ENCODE measurements around the gene PCNX3.
A peak's percentile ranks its signal among the peaks of the same experiment; 100 is the strongest.
"Not testable (repeated sequence)": the region's sequence is repeated elsewhere in the genome, so short reads cannot be mapped to it uniquely, and the experiment has no call there.

Gene PCNX3

DNA sequence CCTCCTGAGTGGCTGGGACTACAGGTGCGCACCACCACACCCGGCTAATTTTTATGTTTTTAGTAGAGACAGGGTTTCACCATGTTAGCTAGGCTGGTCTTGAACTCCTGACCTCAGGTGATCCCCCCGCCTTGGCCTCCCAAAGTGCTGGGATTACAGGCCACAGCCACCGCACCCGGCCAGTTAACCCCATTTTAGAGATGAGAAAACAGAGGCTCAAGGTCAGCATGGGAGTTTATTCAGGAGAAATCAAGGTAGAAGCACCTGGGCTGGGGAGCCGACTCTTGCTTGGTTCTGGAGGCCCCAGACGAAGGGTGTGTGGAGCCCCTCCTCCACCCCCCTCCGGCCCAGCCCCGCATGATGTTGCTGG is 23.6 kb downstream of the PCNX3 start:
- H3K27me3 Mint-ChIP-seq; intact Hi-C loops (cut with micrococcal nuclease): not testable (repeated sequence)

DNA sequence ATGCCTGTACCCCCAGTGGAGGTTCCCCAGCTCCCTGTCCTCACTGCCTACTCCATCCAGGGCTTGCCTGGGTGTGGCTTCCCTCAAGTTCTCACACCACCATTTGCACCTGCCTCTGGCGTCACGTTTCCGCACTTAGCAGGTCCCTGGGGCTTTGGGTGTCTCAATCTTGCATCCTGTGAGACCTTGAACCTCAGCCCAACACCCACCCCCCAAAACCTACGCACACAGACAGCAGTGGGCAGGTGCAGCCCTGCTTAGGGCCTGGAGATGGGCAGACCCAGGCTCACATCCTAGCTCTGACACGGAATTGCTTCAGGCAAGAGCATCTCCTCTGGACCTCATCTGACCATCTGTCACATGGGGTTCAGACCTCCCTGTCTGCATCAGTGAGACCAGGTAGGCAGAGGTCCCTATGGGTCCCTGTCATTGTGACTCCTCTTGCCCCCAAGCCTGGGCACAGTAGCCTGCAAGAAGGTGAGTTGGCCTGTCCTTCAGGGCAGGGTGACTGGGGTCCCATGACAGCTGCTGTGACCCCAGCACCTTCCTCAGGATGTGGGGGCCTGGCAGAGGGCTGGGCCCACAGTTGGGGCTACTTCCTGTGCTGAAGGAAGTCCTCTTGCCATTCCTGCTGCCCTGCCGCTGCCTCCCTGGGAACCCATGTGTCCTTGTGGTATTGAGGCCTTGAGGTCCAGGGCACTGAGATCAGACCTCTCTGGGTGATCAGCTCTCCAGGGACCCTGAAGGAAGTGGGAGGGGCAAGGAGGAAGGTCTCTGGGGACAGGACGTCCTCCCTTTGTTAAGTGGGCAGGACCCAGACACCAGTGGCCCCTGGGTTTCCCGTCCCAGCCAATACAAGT is 24.3 kb downstream of the PCNX3 start:
- H3K4me3 Mint-ChIP-seq: peak overlapping the region; percentile 98
- H3K27me3 Mint-ChIP-seq: no peaks in the 10 kb centered on the region
- intact Hi-C loops (cut with micrococcal nuclease): loop anchor here (1.0 kb wide), 1 partner anchor 12 kb away; no protein-coding TSS in a partner anchor
- H3K27ac Mint-ChIP-seq: peak overlapping the region; percentile 94
- H3K9me3 Mint-ChIP-seq: no peaks in the 10 kb centered on the region
- H3K4me1 Mint-ChIP-seq (ENCODE audit: low read depth): peaks cover 70% of the 10 kb centered on the region
- peaks cover 87% of the 10 kb centered on the region for H3K36me3 Mint-ChIP-seq (ENCODE audit: low read depth)

More for the DNA sequence above, 23.6 kb downstream of the PCNX3 start:
- Mint-ChIP-seq H3K36me3 (ENCODE audit: low read depth) (peaks cover 87% of the 10 kb centered on the region), H3K4me1 (ENCODE audit: low read depth) (peaks cover 68% of the 10 kb centered on the region), H3K4me3 (peak overlapping the region; percentile 98), H3K27ac (peak overlapping the region; percentile 94)
- not testable (repeated sequence) for H3K9me3 Mint-ChIP-seq

DNA sequence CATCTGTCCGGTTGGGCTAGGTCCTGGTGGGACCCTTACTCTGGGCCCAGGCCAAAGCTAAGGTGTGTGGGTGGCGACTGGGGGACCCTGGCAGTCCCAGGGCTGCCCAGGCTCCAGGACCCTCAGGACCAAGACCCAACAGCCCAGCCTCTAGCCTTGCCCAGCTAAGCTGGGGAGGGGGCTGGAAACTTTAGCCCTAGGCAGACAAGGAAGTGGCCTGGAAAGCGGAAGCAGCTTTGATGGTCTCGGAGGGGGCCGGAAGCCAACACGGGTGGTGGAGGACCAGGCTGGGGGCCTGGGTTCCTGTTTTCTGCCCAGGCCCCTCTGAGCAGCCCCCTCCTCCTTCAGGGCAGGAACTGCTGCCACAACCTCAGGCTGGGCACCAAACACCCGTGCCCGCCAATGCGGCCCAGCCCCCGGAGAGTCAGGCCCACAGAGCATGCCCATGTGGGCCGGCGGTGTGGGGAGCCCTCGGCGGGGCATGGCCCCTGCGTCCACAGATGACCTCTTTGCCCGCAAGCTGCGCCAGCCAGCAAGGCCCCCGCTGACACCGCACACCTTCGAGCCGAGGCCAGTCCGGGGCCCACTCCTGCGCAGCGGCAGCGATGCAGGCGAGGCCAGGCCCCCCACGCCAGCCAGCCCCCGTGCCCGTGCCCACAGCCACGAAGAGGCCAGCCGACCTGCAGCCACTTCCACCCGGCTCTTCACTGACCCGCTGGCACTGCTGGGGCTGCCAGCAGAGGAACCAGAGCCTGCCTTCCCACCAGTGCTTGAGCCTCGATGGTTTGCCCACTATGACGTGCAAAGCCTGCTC is 25.1 kb downstream of the PCNX3 start:
- Mint-ChIP-seq H3K4me1 (ENCODE audit: low read depth) (peaks cover 70% of the 10 kb centered on the region), H3K4me3 (peak overlapping the region; percentile 98), H3K27me3 (no peaks in the 10 kb centered on the region), H3K36me3 (ENCODE audit: low read depth) (peaks cover 87% of the 10 kb centered on the region), H3K9me3 (no peaks in the 10 kb centered on the region), H3K27ac (peak overlapping the region; percentile 94)
- intact Hi-C loops (cut with micrococcal nuclease): loop anchor here (1.0 kb wide), 1 partner anchor 12 kb away; no protein-coding TSS in a partner anchor

- Mint-ChIP-seq H3K4me1 (ENCODE audit: low read depth) (peaks cover 70% of the 10 kb centered on the region), H3K4me3 (peak overlapping the region; percentile 98), H3K27ac (peak overlapping the region; percentile 94), H3K36me3 (ENCODE audit: low read depth) (peaks cover 87% of the 10 kb centered on the region), H3K27me3 (no peaks in the 10 kb centered on the region), H3K9me3 (no peaks in the 10 kb centered on the region)
- intact Hi-C loops (cut with micrococcal nuclease): no loop called here
Measured at GRCh38 chr11:65641297-65642013, 25.9 kb downstream of the PCNX3 start.

DNA sequence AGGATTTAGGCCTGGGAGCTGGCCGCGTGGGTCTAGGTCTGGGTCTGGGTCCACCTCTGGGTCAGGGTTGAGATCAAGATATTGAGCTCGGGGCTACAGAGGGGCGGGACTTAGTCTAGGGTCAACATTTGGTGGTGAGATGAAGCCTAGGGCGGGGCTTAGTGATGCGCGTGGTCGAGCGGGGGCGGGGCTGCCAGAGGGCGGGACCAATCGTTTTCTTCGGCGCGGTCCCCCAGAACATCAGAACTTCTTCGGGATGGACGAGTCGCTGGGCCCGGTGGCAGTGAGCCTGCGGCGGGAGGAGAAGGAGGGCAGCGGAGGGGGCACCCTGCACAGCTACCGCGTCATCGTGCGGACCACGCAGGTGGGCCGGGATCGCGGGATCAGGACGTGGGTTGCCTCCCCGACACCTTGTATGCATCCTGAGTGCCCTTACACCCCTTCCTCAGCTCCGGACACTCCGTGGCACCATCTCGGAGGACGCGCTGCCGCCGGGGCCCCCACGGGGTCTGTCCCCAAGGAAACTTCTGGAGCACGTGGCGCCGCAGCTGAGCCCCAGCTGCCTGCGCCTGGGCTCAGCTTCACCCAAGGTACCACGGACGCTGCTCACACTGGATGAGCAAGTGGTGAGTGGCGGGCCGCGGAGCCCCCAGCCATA is 26.6 kb downstream of the PCNX3 start:
- Mint-ChIP-seq H3K36me3 (ENCODE audit: low read depth) (peaks cover 87% of the 10 kb centered on the region), H3K9me3 (no peaks in the 10 kb centered on the region)

DNA sequence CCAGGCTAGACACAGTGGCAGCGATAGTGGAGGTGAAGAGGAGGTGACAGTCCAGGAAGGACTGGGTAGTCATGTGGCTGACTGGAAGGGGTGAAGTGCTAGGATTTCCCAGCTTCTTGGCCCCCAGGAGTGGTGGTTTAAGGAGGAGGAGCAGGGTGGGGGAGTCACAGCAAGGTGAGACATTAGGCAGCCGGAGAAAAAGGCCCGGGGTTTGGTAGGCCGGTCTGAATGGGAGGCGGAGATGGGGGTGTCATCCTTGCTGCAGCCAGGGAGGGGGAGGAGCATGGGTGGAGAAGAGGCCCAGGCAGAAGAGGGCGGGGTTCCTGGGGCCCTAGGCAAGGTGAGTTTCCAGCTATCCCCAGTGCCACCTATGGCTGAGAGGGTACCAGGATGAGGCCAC is 28.4 kb downstream of the PCNX3 start:
- H3K9me3 Mint-ChIP-seq: no peaks in the 10 kb centered on the region
- peaks cover 90% of the 10 kb centered on the region for H3K36me3 Mint-ChIP-seq (ENCODE audit: low read depth)
- peaks cover 57% of the 10 kb centered on the region for H3K4me1 Mint-ChIP-seq (ENCODE audit: low read depth)
- no peak overlapping the region for H3K4me3 Mint-ChIP-seq
- intact Hi-C loops (cut with micrococcal nuclease): no loop called here
- peak overlapping the region; percentile 68 for H3K27ac Mint-ChIP-seq
- no peaks in the 10 kb centered on the region for H3K27me3 Mint-ChIP-seq

More for the DNA sequence above, 26.6 kb downstream of the PCNX3 start:
- Mint-ChIP-seq H3K4me3 (peak overlapping the region; percentile 98), H3K27me3 (no peaks in the 10 kb centered on the region), H3K27ac (peak overlapping the region; percentile 94), H3K4me1 (ENCODE audit: low read depth) (peaks cover 64% of the 10 kb centered on the region)
- intact Hi-C loops (cut with micrococcal nuclease): no loop called here

DNA sequence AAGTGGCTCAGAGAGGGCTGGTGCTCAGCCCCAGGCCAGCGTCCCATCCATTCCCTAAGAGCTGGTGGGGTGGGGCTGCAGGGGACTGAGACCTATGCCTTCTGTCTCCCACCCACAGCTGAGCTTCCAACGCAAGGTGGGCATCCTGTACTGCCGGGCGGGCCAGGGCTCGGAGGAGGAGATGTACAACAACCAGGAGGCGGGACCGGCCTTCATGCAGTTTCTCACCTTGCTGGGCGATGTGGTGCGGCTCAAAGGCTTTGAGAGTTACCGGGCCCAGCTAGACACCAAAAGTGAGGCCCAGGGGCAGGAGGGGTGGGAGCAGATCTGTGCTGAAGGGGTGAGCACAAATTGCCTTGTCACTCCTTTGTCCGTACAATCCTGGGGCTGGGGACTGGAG is 29.3 kb downstream of the PCNX3 start:
- peaks cover 57% of the 10 kb centered on the region for H3K4me1 Mint-ChIP-seq (ENCODE audit: low read depth)
- H3K27me3 Mint-ChIP-seq: no peaks in the 10 kb centered on the region
- H3K9me3 Mint-ChIP-seq: no peaks in the 10 kb centered on the region
- intact Hi-C loops (cut with micrococcal nuclease): no loop called here
- H3K4me3 Mint-ChIP-seq: no peak overlapping the region
- peaks cover 93% of the 10 kb centered on the region for H3K36me3 Mint-ChIP-seq (ENCODE audit: low read depth)
- peak overlapping the region; percentile 45 for H3K27ac Mint-ChIP-seq

GRCh38 chr11:65645710-65646109 is 30.1 kb downstream of the PCNX3 start:
- no peak overlapping the region for H3K27ac Mint-ChIP-seq
- peaks cover 98% of the 10 kb centered on the region for H3K36me3 Mint-ChIP-seq (ENCODE audit: low read depth)
- peaks cover 57% of the 10 kb centered on the region for H3K4me1 Mint-ChIP-seq (ENCODE audit: low read depth)
- no peaks in the 10 kb centered on the region for H3K9me3 Mint-ChIP-seq
- H3K27me3 Mint-ChIP-seq: no peaks in the 10 kb centered on the region
- intact Hi-C loops (cut with micrococcal nuclease): no loop called here
- no peak overlapping the region for H3K4me3 Mint-ChIP-seq

GRCh38 chr11:65646288-65646957 is 30.8 kb downstream of the PCNX3 start:
- no peak overlapping the region for H3K27ac Mint-ChIP-seq
- H3K4me3 Mint-ChIP-seq: no peak overlapping the region

GRCh38 chr11:65646958-65647701 is 31.6 kb downstream of the PCNX3 start:
- Mint-ChIP-seq H3K9me3 (no peaks in the 10 kb centered on the region), H3K27ac (no peak overlapping the region), H3K27me3 (no peaks in the 10 kb centered on the region), H3K4me1 (ENCODE audit: low read depth) (peaks cover 57% of the 10 kb centered on the region), H3K4me3 (no peak overlapping the region), H3K36me3 (ENCODE audit: low read depth) (peaks cover 100% of the 10 kb centered on the region)
- intact Hi-C loops (cut with micrococcal nuclease): no loop called here

More at GRCh38 chr11:65646288-65646957, 30.8 kb downstream of the PCNX3 start:
- H3K36me3 Mint-ChIP-seq (ENCODE audit: low read depth): peaks cover 100% of the 10 kb centered on the region
- intact Hi-C loops (cut with micrococcal nuclease): no loop called here
- no peaks in the 10 kb centered on the region for H3K9me3 Mint-ChIP-seq
- H3K27me3 Mint-ChIP-seq: no peaks in the 10 kb centered on the region
- H3K4me1 Mint-ChIP-seq (ENCODE audit: low read depth): peaks cover 57% of the 10 kb centered on the region

DNA sequence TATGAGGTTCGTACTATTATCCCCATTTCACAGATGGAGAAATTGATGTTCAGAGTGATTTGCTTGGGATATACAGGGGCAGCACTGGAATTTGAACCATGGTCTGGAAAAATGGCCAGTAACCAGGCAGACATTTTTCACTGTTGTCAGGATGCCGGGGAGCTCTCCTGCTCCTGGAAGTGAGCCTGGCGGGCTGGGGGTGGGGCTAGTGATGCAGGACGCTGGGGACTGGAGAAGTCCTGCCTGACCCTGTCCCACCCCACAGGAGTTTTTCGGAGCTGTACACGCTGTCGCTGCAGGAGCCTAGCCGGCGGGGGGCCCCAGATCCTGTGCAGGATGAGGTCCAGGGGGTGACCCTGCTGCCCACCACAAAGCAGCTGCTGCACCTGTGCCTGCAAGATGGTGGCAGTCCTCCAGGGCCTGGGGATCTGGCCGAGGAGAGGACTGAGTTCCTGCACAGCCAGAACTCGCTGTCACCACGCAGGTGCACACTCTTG is 33.5 kb downstream of the PCNX3 start:
- Mint-ChIP-seq H3K27me3 (no peaks in the 10 kb centered on the region), H3K4me1 (ENCODE audit: low read depth) (peaks cover 64% of the 10 kb centered on the region), H3K9me3 (no peaks in the 10 kb centered on the region), H3K36me3 (ENCODE audit: low read depth) (peaks cover 97% of the 10 kb centered on the region), H3K4me3 (no peak overlapping the region), H3K27ac (no peak overlapping the region)
- intact Hi-C loops (cut with micrococcal nuclease): no loop called here
